ENCODE data around the gene PMPCA.
A peak's percentile ranks its signal among the peaks of the same experiment; 100 is the strongest.

PMPCA gene

GRCh38 chr9:136438548-136439480, 28.4 kb downstream of the PMPCA start:
- DNase-seq = peak; percentile 15 to 23

DNA sequence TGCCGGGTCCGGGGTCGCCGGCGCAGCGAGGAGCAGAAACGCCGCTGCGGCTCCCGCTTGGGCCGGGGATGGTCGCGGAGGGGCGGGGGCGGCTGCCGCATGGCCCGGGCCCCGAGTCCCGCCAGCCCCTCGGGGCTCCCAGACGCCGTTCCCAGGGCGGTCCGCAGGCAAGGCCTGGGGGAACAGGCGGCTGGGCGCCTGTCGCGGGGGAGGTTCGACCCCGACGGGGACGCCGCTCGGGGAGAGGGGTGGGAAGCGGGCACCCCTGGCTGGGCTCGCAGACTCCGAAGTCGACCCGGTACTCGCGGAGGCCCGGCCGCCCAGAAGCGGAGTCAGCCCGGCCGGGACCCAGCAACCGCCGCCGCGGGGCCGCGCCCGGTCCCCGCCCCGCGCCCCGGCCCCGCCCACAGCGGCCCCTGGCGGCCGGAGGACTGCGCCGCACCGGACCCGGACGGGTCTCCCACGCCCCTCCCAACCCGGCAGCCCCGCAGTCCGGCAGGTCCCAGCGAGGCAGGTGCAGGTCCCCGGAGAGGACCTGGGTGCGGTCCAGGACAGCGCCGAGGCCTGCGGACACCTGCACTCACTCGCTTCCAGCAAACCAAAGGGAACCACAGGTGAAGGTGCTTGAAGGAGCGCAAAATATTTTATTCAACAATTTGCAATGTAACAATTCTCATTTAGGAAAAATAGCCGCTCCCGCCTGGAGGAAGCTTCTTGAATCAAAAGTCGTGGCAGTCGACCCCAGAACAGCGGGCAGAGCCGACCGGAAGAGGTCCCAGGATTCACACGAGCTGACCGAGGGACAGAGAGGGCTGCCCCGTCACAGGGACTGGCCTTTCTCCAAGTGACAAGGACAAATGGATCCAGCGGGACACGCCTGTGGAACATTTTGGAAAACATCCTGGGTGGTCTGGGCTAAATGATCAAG, 29.3 kb downstream of the PMPCA start, which contains the start of gene INPP5E:
TSS of gene INPP5E (minus strand) at position 365 of the 928 bp plus-strand sequence. CDS start 426 bp downstream, outside the sequence.
- DNase-seq = peak; percentile 37 to 84

GRCh38 chr9:136441191-136441680, 30.8 kb downstream of the PMPCA start:
- DNase-seq = no peak

- DNase-seq = no peak
Observed at GRCh38 chr9:136441681-136442245, 31.3 kb downstream of the PMPCA start.

- DNase-seq = no peak
Observed at GRCh38 chr9:136442265-136442664, 31.8 kb downstream of the PMPCA start.

GRCh38 chr9:136443087-136443486, 32.6 kb downstream of the PMPCA start:
- DNase-seq = no peak

DNA sequence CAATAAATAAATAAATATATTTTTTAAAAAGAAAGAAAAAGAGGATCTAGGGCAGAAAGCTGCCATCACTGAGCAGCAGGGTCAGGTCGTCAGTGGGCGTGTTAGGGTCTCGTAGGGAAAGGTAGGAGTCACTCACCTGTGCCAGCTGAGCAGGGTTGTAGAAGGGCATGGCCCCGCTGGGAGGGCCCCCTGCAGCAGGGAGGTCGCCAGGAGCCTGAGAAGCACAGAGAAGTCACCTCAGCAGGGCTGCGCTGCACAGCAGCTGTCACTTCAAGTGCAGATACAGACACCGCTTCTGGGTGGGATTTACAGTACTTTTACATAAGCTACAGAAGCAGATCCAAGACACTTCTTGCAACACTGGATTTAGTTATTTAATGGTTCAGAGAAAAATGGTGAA, 33.2 kb downstream of the PMPCA start:
- no peak for DNase-seq

GRCh38 chr9:136444102-136444501, 33.6 kb downstream of the PMPCA start:
- no peak for DNase-seq

GRCh38 chr9:136445799-136446198, 35.3 kb downstream of the PMPCA start:
- no peak for DNase-seq

GRCh38 chr9:136447173-136447778, 36.8 kb downstream of the PMPCA start:
- DNase-seq = no peak

DNA sequence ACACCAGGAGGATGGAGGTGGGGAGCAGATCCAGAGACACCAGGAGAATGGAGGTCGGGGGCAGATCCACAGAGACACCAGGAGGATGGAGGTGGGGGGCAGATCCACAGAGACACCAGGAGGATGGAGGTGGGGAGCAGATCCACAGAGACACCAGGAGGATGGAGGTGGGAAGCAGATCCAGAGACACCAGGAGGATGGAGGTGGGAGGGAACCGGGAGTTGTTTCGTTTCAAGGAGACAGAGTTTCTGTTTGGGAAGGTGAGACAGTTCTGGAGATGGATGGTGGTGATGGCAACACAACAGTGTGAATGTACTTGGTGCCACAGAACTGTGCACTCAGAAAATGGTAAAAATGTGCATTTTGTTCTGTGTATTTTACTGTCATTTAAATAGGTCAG, 38.2 kb downstream of the PMPCA start:
- no peak for DNase-seq

- no peak for DNase-seq
Observed at GRCh38 chr9:136451221-136451877, 40.9 kb downstream of the PMPCA start.

DNA sequence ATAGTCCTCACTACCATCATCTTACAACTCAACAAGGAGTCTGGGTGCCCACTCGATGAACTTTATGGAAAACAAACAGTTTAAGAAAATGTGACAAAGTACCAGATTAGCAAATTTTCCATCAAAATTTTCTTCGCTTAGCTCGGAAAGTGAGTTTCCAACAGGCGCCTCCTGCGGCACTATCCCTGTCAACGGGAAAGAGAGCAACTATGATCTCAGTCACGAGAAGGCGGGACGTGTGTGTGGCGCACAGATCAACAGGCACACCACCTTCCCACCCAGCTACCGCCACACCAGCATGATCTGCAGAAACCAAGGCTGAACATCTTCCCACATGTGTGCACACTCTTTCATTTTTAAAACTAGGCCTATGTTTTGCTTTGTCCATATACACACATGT, 42.9 kb downstream of the PMPCA start:
- DNase-seq = no peak

- no peak for DNase-seq
Observed at GRCh38 chr9:136454026-136454796, 43.8 kb downstream of the PMPCA start.

DNA sequence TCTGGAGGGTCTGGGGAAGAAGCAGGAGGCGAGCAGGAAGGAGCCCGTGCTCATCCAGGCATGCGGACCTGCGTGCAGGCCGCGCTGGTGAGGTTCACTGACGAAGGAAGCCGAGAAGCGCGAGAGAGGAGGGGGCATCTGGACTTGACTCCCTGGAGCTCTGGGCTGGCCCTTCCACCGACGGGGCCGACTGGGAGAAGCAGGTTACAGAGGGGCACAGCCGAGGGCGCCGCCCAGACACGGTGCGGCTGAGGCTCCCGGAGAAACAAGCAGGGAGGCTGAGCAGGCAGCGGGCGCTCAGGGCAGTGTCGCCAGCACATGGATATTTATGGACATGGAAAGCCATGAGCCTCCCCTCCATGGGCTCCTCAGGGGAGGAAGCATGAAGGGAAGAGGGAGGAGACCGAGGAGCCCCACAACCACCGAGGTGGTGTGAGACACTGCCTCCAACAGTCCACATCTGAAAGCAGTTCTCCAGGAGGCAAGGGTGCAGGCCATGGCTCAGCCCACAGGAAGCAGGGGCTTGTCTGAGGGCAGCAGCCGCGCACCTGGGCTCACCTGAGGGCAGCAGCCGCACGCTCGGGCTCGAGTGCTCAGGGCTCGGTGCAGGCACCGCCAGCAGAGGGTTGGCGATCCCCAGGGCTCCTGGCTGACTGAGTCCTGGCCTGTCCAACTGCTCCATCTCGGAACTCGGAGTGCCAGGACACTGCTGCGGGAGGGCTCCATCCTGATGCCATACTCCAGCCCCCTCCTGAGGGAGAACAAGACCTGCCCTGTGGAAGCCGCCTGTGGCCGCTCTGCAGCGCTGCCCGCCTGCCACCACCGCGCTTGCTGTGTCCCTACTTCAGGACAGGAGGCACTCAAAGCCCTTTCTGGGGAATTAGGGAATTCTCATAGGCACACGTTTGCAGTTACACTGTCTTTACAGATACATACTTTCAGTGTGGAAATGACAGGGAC, 44.9 kb downstream of the PMPCA start:
- no peak for DNase-seq

GRCh38 chr9:136456258-136456657, 45.8 kb downstream of the PMPCA start:
- no peak for DNase-seq

DNA sequence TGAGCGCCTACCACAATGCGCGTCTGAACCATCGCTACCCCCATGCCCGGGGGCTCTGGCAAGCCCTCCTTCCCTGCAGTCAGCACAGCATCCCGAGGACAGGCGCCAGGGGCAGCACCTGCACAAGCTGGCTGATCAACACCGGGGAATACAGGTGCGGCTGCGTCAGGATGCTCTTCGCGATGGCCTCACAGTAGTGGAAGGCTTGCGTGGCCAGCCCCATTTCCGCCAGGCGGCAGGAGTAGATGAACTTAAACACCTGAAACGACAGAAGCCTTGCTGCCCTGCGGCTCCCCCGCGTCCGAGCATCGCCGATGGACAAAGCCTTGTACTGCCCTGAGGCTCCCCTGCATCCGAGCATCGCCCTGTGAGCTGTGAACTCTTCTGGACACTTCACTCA, 46.9 kb downstream of the PMPCA start:
- DNase-seq = no peak

DNA sequence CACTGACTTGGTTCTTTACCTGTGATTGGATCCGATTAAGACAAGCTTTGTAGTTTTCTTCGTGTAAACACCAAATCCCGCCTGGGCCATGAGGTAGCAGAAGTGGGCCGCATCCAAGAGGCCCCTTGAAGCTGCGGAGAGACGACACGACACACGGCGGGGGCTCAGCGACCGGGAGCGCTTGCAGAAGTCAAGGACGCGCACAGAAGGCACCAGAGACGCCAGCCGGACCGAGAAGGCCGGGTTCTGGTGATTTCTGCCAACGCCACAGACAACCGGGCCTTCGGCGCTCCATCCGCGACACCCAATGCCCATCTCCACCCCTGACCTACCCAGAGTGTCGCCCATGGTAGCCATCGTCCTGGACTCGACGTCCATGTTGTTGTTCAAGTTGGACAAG, 49.0 kb downstream of the PMPCA start:
- no peak for DNase-seq

DNA sequence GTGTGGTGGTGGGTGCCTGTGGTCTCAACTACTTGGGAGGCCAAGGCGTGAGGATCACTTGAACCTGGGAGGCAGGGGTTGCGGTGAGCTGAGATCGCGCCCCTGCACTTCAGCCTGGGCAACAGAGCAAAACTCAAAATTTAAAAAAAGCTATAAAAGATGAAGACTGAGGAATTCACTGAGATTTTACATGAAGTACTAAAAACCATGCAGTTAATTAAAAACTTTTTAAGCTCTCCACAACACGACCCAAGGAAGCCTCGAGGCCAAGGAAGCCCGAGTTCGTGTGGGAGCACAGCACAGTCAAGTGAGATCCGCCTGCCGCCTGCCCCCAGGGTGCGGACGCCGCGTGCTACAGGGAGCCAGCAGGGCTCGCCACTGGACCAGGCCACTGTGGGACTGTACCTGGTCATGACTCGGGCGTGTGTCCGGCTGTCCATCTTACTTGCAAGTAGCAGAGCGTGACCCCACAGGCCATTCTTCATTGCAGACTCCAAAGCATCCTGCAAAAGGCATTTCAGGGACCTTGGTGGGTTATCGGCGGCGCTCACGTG, 50.4 kb downstream of the PMPCA start:
- no peak for DNase-seq

GRCh38 chr9:136462664-136463063, 52.2 kb downstream of the PMPCA start:
- no peak for DNase-seq
